GM21786 (cell line): ENCODE results near the gene ELF3.
"Not testable (repeated sequence)": the region's sequence is repeated elsewhere in the genome, so short reads cannot be mapped to it uniquely, and the experiment has no call there.

Source experiments
- ATAC-seq: cut with Tn5 transposase; IDR thresholded peaks from one replicate; pipeline ENCODE4 v1.9.1; 2021; ENCODE audit not compliant: unreplicated experiment

The ELF3 gene

DNA sequence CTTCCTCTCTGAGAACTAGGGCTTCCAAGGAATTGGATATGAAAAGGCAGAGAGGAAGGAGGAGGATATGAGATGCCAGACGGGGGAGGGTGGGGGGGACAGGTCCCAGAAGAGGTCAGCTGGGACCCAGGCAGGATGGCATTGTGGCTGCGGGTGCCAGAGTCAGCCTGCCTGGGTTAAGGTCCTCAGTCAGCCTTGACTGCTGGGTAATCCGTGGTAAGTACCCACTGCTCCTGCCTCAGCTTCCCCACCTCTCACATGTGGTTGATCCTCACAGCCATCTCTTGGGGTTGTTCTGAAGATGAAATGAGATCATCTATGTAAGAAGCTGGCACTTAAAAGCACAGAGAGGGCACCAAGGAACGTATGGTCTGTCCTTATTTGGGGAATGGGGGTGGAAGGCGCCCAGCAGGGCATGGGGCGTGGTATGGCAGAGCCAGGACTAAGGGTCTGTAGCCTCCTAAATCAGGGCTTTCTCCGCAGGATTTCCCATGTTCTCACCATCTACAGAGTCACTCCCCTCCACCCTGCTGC lies 23.8 kb downstream of the ELF3 start:
- ATAC-seq = no peak

DNA sequence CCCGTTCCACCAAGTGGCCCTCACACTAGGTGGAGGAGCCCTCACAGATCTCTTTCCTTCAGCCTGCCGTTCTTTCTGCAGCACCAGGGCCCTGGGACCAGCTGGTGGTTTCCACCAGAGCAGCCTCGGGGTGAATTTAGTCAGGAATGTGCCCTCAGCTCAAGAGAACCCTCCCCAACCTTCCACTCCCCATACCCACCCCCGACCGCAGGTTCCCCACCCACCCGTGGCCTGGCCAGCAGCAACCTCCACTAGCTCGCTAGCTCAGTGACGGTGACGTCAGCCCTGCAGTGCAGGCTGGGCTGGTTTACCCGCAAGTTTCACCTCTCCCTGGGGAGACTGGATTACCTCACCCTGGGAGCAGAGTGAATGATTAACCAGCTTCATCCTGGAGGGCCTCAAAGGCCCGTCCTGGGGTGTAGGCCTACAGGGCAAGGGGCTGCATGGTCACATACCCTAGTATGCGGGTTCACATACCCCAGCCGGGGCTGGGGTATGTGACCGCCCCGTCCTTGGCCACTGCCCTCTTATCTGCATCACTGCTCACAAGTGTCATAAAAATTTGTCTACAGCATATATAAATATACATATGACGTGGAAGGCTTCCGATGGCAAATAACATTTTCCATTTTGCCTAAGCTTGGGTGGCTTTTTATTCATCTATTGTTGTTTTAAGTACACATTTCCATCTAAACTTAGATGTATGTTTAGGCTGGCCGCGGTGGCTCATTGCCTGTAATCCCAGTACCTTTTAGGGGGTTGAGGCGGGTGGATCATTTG lies 24.5 kb downstream of the ELF3 start:
- no peak for ATAC-seq

DNA sequence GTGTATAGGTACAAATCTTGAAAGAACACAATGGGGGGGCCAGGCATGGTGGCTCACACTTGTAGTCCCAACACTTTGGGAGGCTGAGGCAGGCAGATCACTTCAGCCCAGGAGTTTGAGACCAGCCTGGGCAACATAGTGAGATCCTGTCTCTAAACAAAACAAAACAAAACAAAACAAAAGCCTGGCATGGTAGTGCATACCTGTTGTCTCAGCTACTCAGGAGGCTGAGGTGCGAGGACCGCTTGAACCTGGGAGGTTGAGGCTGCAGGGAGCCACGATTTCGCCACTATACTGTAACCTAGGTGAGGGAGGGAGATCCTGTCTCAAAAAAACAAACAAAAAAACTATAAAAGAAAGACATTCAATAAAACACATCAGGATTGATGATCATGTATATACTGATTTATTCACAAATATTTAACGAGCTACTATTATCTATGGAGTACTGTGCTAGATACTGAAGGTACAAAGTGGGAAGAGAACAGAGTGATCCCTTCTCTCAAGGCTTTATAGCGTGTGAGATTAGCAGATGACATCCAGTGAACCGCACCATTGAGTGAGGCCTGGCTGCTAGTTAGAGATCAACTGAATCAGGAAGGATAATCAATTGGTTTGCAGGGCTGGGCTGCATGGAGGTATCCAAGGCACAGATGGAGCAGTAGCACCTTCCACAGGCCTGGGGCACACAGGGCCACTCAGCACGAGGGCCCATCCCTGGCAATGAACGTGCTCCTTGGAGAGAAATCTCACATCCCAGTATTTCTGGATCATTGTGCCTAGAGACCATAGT lies 26.4 kb downstream of the ELF3 start:
- no peak for ATAC-seq

DNA sequence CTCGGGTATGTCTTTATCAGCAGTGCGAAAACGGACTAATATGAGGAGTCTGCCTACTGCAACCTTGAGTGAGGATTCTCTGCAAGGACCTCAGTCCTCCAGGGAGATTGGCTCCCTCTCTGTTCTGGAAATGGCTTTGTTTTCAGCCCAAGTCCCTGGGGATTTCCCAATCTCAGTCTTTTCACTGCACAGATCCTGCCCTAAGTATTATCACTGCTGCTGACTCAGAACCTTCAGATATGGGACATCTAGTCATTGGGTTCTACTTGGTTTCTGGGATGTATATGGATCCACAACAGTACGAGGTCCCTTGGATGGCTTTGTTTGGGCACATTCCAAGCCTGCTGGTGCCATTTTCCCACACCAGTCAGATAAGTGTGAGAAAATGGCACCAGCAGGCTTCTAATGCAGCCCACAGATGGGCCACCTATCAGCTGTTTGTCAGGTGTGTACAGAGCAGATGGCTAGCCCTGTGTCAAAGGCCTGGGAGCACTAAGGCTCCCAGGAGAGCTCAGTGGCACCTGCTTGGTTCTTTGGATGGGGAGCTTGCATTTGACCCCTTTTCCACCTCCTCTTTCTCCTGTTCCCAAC lies 27.4 kb downstream of the ELF3 start:
- ATAC-seq = no peak

DNA sequence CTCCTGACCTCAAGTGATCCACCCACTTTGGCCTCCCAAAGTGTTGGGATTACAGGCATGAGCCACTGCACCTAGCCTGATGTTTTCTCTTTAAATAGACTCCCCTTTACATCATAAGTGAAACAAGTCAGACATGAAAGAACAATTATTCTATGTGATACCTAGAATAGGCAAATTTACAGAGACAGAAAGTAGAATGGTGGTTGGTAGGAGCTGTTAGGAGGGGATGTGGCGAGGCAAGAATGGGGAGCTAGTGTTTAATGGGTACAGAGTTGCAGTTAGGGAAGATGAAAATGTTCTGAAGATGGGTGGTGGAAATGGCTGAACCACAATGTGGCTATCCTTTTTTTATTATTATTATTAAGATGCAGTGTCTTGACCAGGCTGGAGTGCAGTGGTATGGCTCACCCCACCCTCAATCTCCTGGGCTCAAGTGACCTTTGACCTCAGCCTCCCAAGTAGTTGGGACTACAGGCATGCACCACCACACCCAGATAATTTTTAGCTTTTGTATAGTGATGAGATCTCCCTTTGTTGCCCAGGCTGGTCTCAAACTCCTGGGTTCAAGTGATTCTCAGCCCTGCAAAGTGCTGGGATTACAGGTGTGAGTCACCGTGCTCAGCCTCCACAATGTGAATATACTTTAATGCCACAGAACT lies 28.4 kb downstream of the ELF3 start:
- peak; percentile 45 for ATAC-seq

DNA sequence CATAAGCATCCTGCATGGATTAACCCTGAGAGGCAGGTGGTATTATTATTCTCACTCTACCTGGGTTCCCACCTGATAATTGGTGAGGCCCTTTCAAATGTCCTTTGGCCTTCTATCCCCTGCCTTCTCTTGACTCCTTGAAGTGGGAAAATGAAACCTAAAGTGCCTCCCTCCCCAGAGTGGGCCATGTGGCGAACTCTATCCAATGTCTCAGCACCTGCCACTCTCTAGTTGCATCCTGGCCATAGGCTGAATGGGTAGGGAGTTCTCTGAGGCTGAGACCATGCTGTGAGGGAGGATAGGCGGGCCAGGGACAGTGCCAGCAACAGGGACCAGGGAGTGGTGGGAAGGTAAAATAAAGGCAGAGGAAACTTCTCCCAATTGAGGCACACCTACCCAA lies 35.3 kb downstream of the ELF3 start:
- ATAC-seq = no peak

DNA sequence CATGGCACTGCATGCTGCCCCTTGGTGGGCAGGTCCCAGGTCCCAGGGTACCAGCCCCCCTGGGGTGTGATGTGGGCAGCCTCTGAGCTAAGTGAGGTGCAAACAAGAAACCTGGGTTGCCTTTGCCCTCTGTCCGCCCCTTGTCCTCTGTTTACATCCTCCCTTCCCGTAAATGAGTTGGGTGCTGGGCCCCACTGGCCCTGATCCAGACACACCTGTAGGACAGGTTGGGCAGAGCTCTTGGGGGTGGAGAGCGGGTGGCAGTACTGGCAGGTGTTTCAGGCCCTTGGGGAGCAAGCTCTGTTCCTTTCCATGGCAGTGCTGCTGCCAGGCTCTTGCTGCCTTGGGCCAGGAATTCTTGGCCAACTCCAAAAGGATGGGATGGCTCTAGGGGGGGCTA lies 35.8 kb downstream of the ELF3 start:
- no peak for ATAC-seq

DNA sequence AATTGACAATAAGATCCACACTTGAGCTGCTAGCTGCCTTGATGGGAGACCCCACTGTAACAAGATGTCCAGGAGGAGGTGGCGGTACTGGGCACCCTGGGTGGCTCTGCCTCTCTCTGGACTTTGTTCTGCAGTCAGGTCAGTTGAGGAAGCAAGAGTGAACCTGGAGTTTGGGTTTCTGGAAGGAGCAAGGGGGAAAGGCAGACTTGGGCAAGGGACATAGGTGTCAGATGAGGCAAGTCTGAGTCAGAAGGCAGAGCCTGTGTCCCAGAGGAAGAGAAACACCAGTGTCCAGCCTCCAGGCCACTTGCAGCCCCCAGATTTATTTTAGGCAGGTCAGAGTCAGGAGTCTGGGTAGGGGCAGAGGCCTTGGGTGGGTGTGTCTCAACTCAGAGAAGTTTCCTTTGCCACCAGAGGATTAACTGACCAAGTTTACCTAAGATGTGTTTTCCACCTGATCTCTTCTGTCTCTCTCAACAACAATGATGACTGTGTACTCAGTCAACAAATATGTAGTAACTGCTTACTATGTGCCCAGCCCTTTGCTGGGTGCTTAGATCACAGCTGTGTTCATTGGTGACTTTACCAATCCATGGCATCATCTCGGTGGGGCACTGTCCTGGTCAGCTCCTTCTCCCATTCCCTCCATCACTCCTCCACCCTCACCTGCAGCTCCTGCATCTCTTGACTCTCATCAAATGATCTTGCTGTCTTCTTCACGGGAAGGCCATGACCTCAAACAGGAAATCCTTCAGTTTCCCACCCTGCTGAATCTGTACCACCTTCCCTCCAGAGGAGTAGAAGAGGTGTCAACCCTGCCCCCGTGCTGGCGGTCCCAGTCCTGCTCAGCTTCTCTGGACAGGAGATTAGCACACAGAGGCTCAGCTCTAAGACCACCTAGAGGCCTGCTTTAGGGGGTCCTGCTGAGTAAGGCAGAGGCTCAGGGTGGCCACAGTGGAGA lies 36.6 kb downstream of the ELF3 start:
- ATAC-seq = no peak

DNA sequence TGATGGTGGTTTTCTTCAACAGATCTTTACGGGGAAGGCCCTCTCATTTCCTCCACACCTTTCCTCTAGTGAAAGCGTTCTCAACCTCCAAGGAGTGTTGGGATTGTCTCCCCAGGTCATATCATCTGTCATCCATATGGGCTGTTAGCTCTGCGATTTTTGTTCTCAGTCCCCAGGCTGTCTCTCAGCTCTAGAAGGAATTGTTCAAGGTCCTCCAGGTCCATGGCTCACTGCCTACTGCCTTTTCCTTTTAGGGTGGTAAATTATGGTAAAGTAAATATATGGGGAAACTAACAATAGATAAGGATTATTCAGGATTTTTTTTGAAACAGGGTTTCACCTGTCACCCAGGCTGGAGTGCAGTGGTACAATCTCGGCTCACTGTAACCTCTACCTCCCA lies 37.6 kb downstream of the ELF3 start:
- ATAC-seq = no peak

DNA sequence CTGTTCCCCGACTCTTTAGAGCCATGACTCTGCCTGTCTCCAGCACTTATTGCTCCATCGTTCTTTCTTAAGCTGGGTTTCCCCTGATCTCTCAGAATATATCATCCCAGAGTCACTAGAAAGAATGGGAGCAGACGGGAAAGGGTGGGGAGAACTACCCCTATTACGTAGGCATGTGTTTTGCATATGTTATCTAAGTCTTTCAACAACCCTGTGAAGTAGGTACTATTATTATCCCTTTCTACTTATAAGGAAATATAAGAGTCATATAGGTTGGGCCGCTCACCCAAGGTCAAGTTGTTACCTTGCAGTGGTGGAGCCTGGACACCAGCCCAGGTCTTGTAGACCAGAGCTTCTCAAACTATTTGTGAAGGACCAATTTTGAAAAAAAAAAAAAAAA lies 38.7 kb downstream of the ELF3 start:
- no peak for ATAC-seq

DNA sequence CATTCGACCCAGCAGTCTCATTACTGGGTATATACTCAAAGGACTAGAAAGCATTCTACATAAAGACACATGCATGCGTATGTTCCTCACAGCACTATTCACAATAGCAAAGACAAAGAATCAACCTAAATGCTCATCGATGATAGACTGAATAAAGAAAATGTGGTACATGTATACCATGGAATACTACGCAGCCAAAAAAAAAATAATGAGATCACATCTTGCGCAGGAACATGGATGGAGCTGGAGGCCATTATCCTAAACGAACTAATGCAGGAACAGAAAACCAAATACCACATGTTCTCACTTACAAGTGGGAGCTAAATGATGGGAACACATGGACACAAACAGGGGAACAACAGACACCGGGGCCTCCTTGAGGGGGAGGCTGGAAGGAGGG lies 43.7 kb downstream of the ELF3 start:
- ATAC-seq = no peak

DNA sequence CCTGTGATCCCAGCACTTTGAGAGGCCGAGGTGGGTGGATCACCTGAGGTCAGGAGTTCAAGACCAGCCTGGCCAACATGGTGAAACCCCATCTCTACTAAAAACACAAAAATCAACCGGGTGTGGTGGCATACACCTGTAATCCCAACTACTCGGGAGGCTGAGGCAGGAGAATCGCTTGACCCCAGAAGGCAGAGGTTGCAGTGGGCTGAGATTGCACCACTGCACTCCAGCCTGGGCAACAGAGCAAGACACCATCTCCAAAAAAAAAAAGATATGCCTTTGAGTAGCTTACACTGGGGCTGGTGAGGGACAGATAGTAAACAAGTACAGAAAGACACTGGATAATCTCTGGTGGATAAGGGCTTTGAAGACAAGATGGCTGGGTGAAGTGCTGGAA lies 44.3 kb downstream of the ELF3 start:
- ATAC-seq = not testable (repeated sequence)

DNA sequence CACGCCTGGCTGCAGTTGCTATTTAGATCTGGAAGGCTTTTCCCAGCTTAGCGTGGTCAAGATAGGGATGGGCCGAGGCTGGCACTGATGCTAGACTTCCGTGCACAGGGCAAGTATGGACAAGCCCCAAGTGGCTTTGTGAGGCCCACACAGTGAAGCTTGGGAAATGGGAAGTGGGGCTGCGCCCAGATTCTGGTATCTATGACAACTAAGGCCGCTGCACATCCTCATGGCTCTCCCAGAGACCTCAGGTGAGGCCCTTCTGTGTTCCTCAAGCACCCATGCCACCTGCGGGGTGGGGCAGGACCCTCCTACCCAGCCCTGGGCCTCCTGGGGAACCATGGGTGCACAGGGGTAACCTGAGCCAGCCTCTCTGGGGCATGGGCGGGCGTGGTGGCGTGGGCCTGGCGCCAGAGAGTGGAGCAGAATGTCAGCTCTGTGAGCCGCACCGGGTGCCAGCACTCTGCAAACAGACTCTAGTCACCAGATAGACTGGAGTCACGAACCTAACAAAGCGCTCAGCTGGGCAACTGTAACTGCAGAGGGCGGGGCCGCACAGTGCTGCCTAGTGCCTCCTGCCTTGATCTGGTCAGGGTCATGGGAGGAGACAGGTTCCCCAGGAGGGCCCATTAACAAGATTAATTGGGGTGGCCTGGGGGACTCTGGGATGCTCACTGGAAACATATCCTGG lies 46.4 kb downstream of the ELF3 start:
- ATAC-seq = no peak

DNA sequence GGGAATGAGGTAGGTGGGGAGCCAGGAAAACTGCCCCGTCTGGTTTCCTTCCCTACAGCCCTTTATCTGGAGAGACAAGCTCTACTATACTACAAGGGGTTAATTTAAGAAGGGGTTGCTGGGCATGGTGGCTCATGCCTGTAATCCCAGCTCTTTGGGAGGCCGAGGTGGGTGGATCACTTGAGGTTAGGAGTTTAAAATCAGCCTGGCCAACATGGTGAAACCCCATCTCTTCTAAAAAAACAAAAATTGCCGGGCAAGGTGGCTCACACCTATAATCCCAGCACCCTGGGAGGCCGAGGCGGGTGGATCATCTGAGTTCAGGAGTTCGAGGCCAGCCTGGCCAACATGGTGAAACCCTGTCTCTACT lies 46.9 kb downstream of the ELF3 start:
- ATAC-seq = not testable (repeated sequence)

DNA sequence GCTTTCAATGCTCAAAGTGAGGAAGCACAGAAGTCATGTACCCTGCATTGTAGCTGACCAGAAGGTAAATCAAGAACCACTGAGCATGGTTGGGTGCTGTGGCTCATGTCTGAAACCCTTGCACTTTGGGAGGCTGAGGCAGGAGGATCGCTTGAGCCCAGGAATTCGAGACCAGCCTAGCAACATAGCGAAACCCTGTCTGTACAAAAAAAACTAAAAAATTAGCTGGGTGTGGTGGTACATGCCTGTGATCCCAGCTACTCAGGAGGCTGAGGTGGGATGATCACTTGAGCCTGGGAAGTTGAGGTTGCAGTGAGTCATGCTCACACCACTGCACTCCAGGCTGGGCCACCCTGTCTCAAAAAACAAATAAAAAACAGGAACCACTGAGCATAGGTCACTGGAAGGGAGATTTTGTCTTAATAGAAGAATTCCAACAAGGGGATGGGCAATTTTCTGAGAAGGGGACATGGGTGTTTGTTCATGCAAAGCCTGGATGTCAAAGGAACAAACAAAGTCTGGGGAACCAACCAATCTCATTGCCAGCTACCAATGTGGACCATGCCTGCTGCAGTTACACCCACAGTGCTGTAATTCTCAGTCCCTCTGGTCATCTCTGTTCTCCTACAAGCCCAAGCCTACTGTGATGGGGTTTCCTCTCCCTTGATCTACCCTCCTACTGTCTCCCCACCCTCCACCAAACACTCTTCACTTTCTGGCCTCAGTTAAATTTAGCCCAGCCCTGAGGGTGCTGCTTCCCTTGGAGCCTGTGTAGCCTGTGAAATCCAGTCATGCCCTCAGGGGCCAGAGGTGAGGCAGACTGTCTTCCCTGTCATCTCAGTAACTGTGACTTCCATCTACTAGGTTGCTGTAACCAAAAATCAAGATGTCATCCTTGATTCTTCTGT lies 47.9 kb downstream of the ELF3 start:
- no peak for ATAC-seq

DNA sequence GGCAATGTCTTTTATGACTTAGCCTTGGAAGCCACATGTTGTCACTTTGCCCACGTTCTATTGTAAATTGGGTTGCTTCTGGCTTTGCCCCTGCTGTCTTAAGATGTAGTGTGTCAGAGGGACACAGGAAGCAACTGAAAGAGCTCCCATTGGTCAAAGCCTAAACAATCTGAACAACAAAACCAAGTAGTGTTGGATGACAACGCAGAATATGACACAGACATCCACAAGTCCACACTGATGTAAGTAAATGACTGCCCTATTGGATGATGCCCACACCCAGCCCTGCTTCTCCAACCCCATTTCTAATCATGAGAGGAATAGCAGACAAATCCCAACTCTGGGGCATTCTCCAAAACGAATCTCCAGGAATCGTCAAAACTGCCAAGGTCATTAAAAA lies 50.7 kb downstream of the ELF3 start:
- ATAC-seq = no peak

DNA sequence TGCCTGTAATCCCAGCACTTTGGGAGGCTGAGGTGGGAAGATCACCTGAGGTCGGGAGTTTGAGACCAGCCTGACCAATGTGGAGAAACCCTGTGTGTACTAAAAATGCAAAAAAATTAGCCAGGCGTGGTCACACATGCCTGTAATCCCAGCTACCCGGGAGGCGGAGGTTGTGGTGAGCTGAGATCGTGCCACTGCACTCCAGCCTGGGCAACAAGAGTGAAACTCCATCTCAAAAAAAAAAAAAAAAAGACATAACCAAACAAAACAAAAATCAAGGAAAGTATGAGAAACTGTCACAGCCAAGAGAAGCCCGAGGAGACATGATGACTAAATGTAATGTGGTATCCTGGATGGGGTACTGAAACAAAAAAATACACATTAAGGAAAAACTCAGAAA lies 51.4 kb downstream of the ELF3 start:
- ATAC-seq = not testable (repeated sequence)

DNA sequence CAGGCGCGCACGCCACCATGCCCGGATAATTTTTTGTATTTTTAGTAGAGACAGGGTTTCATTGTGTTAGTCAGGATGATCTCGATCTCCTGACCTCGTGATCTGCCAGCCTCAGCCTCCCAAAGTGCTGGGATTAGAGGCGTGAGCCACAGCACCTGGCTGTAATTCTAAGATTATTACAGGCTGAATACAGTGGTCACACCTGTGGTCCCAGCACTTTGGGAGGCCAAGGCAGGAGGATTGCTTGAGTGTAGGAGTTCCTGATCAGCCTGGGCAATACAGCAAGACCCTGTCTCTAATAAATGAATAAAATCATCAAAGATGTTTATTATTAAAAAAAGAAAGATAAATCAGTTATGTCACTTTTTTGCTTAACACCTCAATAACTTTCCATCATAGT lies 52.2 kb downstream of the ELF3 start:
- not testable (repeated sequence) for ATAC-seq

DNA sequence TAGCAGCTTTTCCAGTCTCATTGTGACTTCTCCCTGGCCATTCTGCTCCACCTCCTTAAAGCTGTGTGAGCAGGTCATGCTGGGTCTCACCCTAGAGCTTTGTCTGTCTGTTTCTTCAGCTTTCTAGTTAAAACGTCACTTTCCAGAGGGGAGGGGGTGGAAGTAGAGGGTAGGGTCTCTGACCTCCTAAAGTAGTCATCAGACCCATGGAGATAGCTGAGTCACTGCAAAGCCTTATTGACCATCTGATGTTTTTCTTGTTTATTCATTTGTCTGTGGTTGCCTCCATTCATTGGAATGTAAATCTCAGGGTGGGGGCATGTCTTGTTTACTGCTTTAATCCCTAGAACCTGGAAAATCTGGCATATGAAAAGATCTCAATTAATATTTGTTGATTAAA lies 52.7 kb downstream of the ELF3 start:
- no peak for ATAC-seq
